HFF-Myc (cell line): Measurements from ENCODE around the gene TSC22D3.
"Not testable (repeated sequence)": the region's sequence is repeated elsewhere in the genome, so short reads cannot be mapped to it uniquely, and the experiment has no call there.

ENCODE experiments used
- DNase-seq: peaks from one replicate; pipeline ENCODE4 v3.0.0-alpha.2; 2011; ENCODE audit warnings: low read depth; ENCODE audit errors: extremely low read depth
- H3K4me3 ChIP-seq: replicated peaks from 2 replicates; pipeline ENCODE4 v1.5.1; 2011; ENCODE audit warnings: low read depth, mild to moderate bottlenecking, control low read depth, low read length
- TF ChIP-seq, protein P1 (sequence below): IDR thresholded peaks from 2 replicates; pipeline ENCODE4 v1.5.1; 2012; ENCODE audit warnings: mild to moderate bottlenecking, low read depth, low read length, control low read depth; ENCODE audit errors: missing control alignments

Gene TSC22D3

DNA sequence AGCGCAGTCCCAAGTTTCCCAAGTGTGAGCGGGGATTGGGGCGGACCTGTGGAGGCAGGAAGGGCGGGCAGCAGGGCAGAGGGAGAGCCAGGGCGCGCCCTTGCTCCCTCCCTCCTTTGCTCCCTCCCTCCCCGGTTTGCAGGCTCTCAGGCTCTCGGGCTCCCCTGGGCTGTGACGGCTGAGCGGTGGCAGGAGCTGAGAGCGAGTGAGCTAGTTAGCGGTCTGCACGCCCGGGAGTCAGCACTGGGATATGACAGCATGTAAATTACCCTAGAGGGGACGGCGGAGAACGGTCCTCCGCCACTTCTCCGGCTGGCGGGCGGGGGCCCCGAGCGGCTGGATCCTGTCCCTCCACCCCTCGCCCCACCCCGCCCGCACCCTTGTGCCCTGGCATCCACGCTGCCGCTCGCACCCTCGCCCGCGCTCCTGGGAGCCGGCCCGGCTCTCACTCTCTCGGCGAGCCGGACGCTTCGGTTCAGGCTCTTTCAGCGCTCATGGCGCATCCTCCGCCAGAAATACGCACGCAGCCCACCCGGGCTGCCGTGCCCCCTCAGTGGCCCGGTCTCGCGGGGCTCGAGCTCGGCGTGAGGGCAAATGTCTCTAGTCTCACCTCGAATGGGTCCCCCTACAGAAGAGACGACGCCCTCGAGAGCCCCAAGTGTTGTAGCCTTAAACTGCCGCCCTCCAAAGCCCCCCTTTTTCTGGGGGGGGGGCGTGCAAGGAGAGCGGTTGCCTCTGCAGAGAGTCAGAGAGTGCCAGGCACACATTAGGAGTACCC is at the start of gene TSC22D3:
TSC22D3 (minus strand) TSS at position 54 of the 778 bp plus-strand sequence. CDS start 368 bp downstream, outside the sequence.
- TF ChIP-seq, protein P1, sequence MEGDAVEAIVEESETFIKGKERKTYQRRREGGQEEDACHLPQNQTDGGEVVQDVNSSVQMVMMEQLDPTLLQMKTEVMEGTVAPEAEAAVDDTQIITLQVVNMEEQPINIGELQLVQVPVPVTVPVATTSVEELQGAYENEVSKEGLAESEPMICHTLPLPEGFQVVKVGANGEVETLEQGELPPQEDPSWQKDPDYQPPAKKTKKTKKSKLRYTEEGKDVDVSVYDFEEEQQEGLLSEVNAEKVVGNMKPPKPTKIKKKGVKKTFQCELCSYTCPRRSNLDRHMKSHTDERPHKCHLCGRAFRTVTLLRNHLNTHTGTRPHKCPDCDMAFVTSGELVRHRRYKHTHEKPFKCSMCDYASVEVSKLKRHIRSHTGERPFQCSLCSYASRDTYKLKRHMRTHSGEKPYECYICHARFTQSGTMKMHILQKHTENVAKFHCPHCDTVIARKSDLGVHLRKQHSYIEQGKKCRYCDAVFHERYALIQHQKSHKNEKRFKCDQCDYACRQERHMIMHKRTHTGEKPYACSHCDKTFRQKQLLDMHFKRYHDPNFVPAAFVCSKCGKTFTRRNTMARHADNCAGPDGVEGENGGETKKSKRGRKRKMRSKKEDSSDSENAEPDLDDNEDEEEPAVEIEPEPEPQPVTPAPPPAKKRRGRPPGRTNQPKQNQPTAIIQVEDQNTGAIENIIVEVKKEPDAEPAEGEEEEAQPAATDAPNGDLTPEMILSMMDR: no peak
- no peak for DNase-seq
- H3K4me3 ChIP-seq: peak within 1 kb of the TSS; percentile 35

DNA sequence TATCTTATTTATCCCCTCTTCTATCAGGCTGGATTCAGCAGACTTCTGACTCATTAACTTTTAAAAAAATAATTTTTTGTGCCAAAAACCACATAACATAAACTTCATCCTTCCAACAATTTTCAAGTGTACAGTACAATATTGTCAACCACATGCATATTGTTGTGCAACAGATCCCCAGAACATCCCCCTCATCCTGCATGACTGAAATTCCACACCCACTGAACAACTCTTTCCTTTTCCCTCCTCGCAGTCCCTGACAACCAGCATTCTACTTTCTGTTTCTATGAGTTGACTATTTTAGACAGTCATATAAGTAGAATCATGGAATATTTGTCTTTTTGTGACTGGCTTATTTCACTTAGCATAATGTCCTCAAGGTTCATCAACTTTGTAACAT is 47.9 kb upstream of the TSC22D3 start:
- TF ChIP-seq, protein P1: no peak
- no peak overlapping the region for H3K4me3 ChIP-seq
- no peak for DNase-seq

DNA sequence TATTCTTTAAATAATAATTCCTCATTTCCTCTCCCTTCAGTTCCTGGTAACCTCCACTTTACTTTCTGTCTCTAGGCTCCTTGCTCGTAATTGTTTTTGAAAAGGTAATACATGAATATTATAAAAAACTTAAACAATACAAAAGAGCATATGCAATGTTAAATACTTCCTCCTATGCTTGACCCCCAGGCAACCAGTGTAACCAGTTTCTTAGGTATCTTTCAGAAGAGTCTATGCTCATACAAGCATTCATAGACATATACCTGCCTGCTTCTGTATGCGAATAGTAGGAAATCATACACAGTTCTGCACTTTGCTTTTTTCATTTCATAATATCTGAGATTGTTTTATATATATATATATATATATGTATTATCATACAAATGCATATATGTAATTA is 47.5 kb upstream of the TSC22D3 start:
- no peak overlapping the region for H3K4me3 ChIP-seq
- no peak for DNase-seq
- TF ChIP-seq, protein P1: no peak

DNA sequence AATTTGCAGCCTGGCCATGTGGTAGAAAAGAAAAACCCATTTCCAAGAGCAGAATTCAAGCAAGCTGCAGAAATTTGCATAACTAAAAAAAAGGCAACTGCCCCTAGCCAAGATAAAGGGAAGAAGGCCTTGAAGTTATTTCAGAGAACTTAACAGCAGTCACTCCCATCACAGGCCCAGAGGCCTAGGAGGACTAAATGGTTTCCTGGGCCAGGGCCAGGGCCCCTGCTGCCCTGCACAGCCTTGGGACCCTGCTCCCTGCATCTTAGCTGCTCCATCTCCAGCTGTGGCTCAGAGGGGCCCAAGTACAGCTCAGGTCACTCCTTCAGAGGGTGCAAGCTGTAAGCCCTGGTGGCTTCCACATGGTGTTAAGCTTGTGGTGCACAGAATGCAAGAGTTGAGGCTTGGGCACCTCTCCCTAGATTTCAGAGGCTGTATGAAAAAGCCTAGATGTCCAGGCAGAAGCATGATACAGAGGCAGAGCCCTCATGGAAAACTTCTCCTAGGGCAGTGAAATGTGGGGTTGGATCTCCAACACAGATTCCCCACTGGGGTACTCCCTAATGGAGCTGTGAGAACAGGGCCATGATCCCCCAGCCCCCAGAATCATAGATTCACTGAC is 43.4 kb upstream of the TSC22D3 start:
- no peak for DNase-seq
- no peak overlapping the region for H3K4me3 ChIP-seq
- TF ChIP-seq, protein P1: no peak

DNA sequence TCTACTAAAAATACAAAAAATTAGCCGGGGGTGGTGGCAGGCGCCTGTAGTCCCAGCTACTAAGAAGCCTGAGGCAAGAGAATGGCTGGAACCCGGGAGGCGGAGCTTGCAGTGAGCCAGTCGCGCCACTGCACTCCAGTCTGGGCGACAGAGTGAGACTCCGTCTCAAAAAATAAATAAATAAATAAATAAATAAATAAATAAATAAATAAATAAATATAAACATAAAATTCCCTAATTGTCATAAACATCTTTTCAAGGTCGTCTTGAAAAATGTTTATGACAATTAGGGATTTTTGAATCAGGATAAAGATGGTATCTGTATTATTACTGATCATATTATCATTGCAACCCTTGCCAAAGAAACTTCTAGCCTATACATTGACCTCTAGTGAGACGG is 34.5 kb upstream of the TSC22D3 start:
- not testable (repeated sequence) for DNase-seq, H3K4me3 ChIP-seq

DNA sequence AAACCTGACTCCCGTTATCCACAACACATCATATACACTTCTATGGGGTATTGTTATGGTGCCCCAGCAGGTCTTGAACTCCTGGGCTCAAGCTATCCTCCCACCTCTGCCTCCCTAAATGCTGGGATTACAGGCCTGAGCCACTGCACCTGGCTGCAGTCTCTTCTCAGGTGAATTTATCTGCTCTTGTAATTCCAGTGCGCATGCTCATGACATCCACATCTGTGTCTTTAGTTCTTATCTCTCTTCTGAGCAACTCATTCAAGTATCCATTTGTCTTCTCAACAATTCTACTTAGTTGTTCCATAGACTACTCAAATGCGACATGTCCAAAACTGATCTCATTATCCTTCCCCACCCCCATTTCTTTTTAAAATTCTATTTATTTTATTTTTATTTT is 29.6 kb upstream of the TSC22D3 start:
- no peak for DNase-seq
- no peak overlapping the region for H3K4me3 ChIP-seq
- TF ChIP-seq, protein P1: no peak

DNA sequence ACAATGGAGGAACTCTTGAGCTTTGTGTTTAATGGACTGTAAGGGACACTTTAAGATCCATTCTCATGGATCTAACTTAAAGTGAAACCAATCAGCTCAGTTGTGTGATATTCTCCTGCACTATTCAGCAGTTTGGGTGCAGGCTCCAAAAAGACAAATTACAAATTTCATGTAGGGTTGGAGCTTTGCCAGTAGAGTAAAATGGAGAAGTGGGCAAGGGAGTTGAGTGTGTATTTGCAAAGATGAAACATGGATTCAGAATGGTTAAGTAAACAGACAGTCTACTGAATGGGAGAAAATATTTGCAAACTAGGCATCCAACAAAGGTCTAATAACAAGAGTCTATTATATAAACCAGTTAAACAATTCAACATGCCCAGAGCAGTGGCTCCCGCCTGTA is 28.8 kb upstream of the TSC22D3 start:
- TF ChIP-seq, protein P1: no peak
- no peak for DNase-seq

More for the DNA sequence above, 28.8 kb upstream of the TSC22D3 start:
- H3K4me3 ChIP-seq: no peak overlapping the region
